GM19099 (cell line): ENCODE measurements around the gene CRISPLD2.

Source experiments
- POLR2A ChIP-seq: IDR thresholded peaks from 3 replicates; pipeline ENCODE4 v1.6.1; 2011; ENCODE audit warnings: low read depth; ENCODE audit not compliant: insufficient read length; ENCODE audit errors: extremely low read depth

CRISPLD2 gene

DNA sequence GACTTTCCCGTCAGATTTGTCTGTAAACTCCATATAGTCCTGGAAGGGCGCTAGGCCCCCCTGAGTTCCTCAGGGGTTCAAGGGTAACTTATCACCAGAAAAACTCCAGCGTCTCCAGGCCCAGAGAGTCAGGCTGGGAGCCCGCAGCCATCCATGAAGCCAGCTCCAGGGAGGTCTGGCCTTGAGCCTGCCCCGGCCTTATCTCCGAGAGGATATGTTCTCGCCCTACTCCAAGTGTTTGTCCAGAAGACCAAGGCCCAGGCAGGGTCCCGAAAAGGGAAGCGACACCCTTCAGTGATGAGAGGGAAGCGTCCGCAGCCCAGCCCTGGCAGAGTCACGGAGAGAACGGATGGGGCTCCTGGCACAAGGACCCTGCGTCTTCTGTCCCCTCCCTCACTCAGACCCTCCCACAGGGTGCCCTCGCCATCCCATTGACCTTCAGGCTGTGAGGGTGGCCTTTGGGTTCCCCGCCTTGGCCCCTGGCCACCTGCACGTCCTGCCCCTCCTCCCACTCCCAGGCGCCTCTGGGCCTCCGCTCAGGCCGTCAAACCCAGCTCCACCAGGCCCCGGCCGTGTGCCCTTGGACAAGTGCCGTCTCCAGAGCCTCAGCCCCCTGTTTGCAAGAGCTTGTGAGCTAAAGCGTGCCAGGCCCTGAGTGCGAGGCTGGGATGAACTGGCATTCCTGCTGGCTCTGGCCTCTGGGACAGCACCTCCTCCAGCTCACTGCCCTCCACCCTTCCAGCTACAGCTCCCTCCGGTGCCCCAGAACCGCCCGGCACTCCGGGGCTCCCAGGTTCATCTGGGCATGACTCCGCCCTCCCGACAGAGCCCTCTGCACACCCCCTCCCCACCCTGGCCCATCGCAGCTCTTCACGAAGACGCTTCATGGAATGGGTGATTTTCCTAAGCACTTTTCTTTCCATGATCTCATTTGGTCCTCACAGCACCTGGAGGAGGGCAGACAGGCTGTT lies 108.1 kb downstream of the CRISPLD2 start:
- TF ChIP-seq POLR2A = no peak

DNA sequence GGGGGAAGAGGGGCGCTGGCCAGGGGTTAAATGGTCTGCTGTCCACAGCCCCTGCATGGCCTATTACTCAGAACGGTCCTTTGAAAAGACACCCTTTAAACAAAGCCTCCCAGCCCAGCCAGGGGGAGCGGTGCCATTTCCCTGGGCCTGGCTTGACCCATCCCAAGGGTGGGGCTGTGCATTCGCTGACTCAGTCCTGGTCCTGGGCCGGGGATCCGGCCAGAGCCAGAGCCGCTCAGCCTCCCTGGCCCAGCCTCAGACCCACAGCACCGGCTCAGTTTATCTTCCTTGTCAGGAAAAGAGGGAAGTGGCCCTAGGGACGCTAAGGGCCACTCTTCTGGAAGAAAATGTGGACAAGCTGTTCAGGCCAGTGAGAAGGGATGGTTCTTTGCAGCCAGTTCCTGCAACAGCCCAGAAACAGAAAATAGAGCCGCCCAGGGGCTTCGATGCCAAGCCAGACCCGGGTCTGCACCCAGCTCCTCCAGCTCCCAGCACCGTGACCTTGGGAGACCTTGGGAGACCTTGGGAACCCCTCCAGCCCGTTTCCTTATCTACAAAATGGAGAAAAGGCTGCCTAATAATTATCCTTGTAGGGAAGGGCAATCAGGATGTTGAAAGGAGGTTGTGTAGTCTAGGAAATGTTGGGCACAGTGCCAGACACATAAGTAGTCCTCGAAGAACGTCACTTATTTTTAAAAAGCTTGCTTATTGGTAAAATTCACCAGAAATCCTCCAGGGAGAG lies 109.1 kb downstream of the CRISPLD2 start:
- TF ChIP-seq POLR2A = no peak

DNA sequence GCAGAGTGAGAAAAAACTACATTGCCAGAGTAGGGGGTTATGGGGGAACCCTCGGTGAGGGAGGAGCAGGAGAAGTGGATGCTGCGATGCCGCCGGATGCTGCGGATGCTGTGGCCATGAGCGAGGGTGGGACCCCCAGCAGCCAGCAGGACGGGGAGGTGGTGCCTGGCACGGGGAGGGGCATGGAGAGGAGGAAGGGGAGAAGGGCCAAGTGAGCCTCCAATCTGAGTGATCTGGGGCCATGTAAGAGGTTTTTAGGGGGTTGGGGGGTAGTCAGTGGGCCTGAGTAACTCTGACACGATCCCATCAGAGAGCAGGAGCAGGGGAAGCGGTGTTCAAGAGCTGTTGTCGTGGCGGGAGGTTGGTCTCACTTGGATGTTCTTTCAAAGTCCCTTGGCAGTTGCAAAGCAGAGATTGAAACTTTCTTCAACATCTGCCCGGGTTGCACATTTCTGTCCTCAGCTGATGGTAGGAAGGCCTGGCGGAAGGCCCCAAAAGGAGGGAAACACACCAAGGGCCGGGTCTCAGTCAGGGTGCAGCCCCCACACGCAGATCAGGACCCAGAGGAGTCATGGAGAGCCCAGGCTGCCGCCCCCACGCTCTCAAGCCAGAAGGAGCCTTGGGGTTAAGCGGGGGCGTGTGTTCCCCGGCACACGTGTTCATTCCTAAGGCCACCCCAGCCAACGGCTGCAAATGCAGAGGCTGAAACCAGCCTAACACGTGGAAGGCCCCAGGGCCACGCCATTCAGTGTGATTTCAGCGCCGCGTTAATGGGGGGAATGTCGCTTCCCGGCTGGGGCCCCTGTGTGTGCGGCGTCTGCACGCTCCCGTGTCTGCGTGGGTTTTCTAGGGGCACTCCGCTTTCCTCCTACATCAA lies 109.9 kb downstream of the CRISPLD2 start:
- no peak for TF ChIP-seq POLR2A

DNA sequence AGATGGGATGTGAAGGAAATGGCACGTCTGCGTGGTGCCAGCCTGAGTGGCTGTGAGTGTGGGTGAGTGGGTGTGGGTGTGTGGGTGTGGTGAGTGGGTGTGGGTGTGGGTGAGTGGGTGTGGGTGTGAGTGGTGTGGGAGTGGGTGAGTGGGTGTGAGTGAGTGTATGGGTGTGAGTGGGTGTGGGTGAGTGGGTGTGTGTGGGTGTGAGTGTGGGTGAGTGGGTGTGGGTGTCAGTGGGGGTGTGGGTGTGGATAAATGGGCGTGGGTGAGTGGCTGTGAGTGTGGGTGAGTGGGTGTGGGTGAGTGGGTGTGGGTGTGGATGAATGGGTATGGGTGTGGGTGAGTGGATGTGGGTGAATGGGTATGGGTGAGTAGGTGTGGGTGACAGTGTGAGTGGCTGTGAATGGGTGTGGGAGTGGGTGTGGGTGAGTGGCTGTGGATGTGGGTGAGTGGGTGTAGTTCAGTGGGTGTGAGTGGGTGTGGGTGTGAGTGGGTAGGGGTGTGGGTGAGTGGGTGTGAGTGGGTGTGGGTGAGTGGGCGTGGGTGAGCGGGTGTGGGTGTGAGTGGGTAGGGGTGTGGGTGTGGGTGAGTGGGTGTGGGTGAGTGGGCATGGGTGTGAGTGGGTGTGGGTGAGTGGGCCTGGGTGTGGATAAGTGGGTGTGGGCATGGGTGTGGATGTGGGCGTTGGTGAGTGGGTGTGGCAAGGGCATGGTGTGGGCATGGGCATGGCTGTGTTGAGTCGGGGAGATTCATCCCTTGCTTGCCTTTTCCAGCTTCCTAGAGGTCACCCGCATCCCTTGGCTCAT lies 110.7 kb downstream of the CRISPLD2 start:
- TF ChIP-seq POLR2A = no peak

DNA sequence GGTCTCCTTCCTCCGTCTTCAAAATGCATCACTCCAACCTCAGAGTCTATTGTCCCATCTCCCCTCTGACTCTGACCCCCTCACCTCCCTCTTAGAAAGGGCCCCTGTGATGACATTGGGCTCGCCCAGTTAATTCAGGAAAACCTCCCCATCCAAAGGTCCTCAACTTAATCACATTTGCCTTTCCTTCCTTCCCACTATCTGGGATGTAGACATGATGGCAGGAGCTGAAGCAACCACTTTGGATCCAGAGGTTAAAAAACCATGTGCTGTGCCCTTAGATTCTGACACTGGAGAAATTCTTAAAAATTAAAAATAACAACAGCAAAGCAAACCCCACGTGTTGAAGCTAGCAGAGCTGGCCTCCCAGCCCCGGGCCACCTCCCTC lies 111.3 kb downstream of the CRISPLD2 start:
- TF ChIP-seq POLR2A = no peak

DNA sequence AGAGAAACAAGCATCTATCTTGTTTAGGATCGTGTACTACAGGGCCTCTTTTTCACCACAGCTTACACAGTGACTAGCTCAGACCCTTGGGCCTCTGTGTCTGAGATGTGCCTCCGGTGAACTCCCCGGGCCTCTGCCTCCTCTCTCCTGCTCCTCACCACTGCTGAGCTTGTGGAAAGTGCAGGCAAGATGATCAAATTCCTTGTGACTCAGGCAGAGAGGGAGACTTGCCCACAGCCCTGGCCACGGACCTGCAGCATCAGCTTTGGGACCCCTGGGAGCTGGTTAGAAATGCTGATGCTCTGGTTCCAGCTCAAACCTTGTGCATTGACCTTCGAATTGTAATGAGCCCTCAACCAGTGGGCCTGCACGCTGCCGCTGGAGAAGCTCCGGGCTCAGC lies 111.7 kb downstream of the CRISPLD2 start:
- no peak for TF ChIP-seq POLR2A

DNA sequence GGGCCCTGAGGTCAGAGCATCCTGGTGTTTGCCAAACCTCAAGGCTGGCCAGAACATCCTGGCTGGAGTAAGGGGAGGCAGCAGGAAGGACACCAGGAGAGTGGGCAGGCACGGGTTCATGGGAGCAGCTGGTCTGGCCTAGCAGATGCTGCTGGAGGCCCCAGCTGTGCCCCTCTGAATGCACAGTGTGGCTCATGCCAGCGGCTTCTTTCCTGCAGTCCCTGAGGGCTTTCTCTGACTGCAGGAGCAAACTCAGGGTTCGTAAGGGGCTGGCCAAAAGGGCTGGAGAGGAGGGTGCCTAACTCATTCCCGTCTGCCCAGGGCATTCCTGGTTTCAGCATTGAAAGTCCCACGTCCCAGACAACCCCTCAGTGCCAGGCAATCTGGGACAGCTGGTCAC lies 112.9 kb downstream of the CRISPLD2 start:
- no peak for TF ChIP-seq POLR2A

DNA sequence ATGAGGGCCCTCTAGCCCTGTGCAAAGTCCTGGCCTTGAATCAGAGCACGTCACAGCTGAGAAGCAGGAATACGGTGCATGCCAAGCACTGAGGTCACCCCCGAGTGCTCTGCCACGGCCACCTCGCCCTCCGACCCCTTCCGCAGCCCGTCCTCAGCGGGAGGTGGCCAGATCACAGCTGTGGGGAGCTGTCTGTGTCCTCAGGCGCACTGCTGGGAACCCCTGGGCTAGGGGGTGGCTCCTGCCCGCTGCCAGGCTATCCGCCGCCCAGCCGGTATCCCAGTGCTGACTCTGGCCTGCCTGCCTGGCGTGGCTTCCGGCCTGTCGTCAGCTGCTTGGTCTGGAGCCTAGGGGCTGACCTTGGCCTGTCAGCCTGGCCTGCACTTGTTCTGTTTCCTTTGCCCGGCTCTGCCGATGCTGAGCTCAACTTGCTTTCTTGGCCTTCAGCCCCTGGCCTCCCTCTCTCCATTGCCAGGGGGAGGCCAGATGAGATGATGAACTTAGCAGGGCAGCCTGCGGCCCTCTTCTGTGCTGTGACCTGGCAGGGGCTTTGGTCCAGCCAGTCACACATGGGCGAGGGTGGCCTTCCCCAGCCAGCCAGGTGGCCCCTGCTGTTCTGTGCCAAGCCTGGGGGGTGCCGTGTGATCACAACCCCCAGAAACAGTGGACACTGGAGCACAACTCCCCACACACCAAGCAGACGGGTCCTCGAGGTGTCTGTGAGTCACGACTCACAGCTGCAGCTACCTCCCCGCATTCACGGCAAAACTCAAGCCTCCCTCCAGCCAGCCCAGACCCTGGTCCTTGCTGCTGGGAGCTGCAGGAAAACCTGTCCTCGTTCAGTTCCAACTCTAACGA lies 114.2 kb downstream of the CRISPLD2 start:
- TF ChIP-seq POLR2A = no peak

DNA sequence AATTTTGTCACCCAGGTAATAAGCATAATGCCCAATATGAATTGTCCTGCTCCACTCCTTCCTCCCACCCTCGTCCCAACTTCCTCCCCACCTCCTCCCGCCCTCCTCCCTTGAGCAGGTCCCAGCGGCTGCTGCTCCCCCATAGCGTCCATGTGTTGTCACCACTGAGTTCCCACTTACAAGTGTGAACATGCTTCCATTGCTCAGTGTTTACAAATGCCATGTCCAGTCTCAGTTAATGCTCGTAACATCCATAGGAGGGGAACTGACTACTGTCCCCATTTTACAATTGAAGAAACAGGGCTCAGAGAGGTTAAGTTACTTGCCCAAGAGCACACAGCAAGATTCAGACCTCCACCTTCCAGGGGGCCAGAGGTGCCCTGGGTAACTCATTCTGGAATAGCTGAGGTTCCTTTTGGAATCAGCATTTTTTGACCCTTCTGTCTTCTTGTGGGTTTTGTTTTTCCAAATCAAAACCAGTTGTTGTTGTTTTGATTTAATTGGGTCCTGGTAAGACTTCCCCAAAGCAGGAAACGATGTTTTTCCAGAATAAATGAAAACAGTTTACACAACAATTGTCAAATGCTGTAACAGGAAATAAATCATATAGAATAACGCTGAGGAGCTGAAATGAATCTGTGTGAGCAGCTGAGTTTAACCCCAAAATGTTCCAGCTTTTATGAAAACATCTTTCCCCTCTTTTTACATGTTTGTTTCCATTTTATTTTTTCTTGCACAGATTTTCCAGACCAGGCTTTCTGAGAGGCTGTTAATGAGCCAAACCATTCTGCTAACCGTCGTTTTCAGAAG lies 117.6 kb downstream of the CRISPLD2 start:
- TF ChIP-seq POLR2A = no peak

DNA sequence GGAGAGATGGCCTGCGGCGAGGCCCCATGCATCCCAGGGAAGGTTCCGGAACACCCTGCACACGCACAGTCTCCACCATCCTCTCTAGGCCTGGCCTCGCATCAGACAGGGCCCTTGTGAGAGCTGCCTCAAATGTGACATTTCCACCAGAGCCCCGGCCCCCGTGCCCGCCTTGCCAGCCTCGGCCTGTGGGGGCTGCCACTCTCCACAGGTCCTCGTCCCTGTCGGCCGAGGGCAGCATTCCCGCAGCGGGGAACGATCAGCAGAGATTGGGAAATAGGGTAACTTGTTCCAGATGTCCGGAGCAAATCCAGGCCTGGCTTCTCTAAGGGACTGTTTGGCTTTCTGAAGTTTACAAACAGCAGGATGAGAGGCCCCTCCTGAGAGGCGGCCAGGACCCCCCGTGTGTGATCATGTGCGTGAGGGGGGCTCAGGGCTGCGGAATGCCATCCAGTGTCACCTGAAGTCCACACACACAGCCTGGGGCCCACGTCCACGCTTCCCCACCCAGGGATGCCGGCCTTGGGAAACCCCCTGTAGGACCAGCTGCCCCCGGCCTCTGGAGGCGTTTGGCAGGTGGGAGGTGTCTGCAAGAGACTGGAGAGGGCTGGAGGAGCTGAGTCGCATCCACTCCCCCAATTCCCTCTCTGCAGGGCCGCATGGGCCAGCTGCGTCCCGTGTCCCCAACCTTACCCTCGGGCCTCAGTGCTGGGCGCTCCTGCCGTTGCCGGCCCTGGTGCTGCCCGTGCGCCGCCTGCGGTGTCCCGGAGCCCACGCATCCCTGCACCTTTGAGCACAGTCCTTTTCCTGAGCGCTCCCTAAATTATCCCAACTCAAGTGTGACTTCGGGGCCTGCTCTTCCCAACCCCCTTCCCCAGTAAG lies 121.1 kb downstream of the CRISPLD2 start:
- no peak for TF ChIP-seq POLR2A

DNA sequence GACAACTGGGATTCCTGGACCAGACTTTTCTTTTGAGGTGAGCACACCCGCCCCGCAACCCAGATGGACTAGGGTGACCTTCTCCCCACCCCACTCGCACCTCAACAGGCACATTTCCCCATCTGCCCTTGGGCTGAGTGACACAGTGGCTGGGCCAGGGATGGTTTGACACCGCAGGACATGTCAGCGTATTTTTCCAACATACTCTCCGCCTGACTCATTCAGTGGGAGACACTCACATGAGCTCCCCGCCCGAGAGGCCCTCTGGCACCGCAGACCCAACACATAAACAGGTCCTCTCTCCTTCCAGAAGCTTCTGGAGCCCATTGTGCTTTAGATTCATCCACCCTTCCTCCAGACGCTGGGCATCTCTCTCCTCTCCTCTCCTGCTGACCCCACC lies 122.1 kb downstream of the CRISPLD2 start:
- TF ChIP-seq POLR2A = no peak

DNA sequence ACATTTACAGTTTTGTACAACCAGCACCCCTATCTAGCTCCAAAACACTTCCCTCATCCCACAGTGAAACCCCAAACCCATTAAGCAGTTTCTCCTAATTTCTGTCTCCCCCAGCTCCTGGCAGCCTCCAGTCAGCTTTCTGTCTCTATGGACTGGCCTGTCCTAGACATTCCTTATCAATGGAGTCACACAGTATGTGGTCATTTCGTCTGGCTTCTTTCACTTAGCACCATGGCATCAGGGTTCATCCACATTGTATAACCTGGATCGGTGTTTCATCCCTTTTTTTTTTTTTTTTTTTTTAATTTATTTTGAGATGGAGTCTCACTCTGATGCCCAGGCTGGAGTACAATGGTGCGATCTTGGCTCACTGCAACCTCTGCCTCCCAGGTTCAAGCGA lies 123.0 kb downstream of the CRISPLD2 start:
- TF ChIP-seq POLR2A = no peak
